ENCODE results near the gene AOPEP.
A peak's percentile ranks its signal among the peaks of the same experiment; 100 is the strongest.

AOPEP gene

GRCh38 chr9:94719878-94720277 lies 6.6 kb upstream of the AOPEP start:
- DNase-seq = peak in 1 of 5 experiments; percentile 13

- no peak for DNase-seq
Measured at GRCh38 chr9:94720846-94721549, 5.5 kb upstream of the AOPEP start.

DNA sequence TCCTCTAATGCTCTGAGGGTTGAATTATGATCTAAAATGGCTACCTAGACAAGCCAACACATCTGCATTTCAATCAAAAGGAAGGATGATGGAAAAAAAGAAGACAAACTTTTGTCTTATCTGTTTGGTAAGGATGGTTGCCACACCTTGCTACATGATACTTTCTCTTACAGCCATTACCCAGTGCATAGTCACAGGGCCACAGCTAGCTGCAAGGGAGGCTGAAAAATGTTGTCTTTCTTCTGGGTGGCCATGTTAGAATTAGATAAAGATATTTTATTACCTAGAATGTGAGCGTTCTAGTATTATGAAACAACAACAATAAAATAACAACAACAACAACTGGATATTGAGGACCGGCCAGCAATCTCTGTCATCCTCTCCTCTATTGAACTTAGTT lies 4.7 kb upstream of the AOPEP start:
- DNase-seq = no peak

DNA sequence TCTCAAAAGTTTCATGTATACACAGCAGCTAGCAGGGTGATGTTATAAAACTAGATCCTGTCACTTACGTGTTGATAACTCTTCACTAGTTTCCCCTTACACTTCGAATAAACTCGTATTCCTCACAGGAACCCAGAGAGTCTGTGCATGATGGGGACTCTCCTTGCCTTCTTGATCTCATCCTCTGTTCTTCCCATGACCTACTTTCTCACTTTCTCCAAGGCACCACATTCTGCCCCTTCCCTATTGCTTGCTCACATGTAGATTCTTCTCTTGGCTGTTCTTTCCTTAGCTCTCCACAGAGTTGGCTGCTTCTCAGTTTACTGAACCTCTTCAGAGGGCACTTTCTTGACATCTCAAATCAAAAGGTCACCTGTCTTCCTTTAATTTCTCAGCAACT lies 1.2 kb upstream of the AOPEP start:
- DNase-seq = no peak

GRCh38 chr9:94728719-94729118 lies 2.2 kb downstream of the AOPEP start:
- no peak for DNase-seq

DNA sequence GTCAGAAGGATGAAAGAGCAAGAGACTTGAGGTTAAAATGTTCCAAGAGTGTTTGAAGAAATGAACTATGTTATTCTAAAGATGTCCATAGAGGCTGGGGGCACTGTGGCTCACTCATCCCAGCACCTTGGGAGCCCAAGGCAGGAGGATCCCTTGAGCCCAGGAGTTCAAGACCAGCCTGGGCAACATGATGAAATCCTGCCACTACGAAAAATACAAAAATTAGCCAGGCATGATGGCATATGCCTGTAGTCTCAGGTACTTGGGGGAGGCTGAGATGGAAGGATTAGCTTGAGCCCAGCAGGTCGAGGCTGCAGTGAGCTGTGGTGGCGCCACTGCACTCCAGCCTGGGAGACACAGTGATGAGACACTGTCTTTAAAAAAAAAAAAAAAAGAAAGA lies 2.7 kb downstream of the AOPEP start:
- DNase-seq = no peak

DNA sequence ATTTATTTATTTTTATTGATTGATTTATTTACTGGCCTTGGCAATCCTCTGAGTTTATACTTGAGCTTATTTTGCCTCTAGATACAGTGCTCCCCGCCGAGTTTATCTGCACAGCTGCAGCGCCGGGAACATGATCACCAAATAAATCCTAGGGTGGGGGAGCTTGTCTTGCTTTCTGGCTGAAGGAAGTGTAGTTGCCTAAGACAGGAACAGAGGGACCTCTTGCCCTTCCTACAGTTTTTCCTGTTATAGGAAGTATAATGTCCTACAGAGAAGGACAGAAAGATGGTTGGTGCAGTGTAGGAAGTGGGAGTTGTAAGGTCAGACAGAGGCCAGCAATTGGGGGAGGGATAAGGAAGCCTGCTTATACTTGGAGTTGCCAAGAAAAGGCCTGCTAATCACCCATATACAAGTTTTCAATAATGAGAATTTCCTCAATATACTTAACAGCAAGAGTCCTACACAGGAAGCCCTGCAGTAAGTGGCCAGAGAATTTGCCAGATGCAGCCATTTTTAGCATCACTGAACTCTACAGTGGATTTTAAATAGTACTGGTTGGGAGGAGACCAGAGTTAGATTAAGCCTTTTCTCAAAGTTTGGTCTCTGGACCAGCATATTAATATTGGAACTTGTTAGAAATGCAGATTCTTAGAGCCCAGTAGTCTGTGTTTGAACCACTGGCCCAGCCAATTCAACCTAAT lies 7.7 kb downstream of the AOPEP start:
- DNase-seq = no peak

GRCh38 chr9:94736759-94737158 lies 10.3 kb downstream of the AOPEP start:
- DNase-seq = no peak

- DNase-seq = no peak
Measured at GRCh38 chr9:94740145-94740840, 13.8 kb downstream of the AOPEP start.

GRCh38 chr9:94741866-94742265 lies 15.4 kb downstream of the AOPEP start:
- DNase-seq = no peak

GRCh38 chr9:94743035-94743954 lies 16.8 kb downstream of the AOPEP start:
- DNase-seq = no peak

DNA sequence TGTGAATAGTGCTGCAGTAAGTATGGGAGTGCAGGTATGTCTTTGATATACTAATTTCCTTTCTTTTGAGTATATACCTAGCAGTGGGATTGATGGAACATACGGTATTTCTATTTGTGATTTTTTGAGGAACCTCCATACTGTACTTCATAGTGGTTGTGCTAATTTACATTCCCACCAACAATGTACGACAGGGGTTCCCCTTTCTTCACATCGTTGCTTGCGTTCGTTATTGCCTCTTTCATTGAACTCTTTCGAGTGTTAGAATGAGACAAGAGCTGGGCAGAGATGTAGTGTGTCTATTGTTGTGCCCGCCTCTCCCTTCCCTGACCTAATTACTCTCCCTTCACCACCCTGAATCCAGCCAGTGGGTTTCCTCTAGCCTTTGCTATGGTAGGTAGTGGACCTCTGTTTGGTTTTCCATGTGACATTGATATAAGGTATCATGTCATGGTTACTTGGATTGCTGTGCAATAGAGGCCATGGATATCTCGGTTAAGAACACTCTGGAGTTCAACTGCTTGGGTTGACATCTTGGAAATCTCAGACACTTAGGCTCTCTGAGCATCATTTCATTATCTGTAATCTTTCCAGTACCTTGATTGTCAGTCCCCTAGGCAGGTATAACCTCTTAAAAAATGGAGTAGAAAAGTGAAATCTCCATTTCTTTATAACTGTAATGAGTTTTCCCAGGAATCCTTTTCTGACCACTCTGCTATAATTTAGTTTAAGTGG lies 19.5 kb downstream of the AOPEP start:
- no peak for DNase-seq

DNA sequence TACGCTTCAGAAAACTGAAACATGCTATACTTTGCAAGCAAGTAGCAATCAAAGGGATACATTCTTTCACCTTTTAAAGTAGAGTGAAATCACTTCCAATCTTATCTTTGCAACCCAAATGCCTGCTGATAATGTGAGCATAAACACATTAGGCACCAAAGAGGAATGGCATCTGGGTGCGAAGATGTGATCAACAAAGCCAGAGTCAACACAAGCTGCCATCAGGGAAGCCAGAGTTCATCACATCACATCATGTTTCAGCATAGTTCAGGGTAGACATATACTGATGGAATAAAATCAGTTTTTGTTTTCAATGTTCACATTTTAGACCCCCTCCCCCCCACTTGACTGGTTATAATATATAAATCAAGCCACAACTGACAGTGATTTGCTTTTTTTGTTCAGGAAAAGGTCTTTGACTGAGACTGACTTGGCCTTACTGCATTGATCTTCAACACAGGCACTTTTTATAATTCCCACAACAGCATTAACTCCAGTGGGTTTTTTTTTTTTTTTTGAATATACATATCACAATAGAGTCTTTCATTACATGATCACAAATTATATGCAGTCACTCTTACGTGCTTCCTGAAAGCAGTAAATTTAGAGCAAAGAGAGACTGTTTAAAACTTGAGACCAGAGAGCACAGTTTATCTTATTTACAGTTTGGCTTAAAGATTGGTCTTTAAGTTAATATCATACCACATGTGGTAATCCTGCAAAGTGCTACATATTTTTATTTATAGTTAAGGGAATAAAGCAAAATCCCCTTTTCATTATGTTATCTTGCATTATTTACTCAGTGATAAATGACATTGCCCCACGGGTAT lies 20.3 kb downstream of the AOPEP start:
- no peak for DNase-seq

GRCh38 chr9:94754976-94755475 lies 28.5 kb downstream of the AOPEP start:
- no peak for DNase-seq

- no peak for DNase-seq
Measured at GRCh38 chr9:94757158-94757557, 30.7 kb downstream of the AOPEP start.

DNA sequence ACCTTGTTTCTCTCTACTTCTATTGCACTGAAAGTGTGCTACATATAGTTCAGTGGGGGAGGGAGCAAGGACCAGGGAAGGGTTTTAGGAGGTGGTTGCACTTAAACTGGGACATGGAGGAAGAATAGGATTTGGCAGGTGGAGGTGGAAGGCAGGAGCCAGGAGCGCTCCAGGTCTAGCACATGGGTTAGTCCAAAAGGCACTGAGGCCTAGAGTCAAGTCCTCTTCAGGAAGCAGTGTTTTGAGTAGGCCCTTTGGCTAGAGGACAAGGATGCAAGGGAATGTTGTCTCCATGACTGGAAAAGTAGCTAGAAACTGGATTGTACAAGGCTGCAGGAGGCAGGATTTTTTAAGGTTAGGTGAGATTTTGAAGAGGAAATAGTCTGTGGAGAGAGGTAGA lies 31.5 kb downstream of the AOPEP start:
- DNase-seq = no peak

GRCh38 chr9:94758880-94759279 lies 32.4 kb downstream of the AOPEP start:
- DNase-seq = no peak

- no peak for DNase-seq
Measured at GRCh38 chr9:94760010-94760409, 33.5 kb downstream of the AOPEP start.

DNA sequence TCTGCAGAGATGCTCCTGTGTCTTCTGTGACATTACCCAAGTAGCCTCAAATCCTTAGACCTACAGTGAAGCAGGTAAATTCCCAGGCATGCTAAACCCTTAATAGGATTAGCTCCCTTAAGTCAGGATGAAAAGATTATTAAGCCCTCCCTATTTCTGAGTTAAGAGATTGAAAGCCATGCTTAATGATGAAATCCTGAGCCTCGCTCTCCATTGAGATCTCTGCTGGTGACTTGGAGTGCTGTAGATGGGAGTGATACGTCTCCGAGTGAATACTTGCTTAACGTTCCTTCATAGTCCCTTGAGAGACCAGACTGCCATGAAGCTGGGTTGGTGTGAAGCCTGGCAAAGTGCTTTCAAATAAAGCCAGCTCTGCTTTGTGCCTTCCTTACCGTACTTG lies 34.2 kb downstream of the AOPEP start:
- DNase-seq = no peak

DNA sequence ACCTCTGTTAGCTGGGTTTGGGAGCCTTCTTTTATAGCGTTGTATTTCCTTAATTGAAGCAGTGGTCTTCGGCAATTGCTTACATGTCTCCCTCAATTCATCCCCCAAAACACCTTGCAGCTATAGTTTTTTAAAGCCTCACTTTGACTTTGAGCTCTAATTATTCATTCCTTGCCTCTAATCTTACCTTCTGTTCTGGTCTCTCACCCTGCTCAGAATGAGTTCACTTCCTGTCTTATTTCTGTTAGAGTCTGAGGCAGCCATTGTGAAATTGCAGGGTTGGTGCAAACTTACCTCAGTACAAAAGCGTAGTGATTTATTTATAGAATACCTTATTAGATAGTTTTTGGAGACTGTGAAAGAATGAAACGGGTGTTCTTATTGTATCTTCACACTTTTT lies 35.0 kb downstream of the AOPEP start:
- DNase-seq = peak in 1 of 5 experiments; percentile 62

All from T-helper 2 cell (primary cell).